ENCODE data around the gene NAP1L4.
"Not testable (repeated sequence)": the region's sequence is repeated elsewhere in the genome, so short reads cannot be mapped to it uniquely, and the experiment has no call there.

NAP1L4 gene

GRCh38 chr11:2942447-2942846, 49.7 kb downstream of the NAP1L4 start:
- no peak overlapping the region for H3K4me3 ChIP-seq (ENCODE audit: low read depth, low read length)
- TF ChIP-seq CTCF (IDR thresholded peaks at IDR 0.05; ENCODE audit: low read depth, low read length, missing control alignments): no peak
- no peak for DNase-seq (ENCODE audit: low read depth)
- in situ Hi-C loops (cut with HindIII; ENCODE audit: low sequenced_read_pairs): loop anchor here (5.0 kb wide), 1 partner anchor 50 kb away; the partner anchor contains the start of gene NAP1L4

GRCh38 chr11:2940921-2941821, 51.0 kb downstream of the NAP1L4 start:
- no peak for TF ChIP-seq CTCF (IDR thresholded peaks at IDR 0.05; ENCODE audit: low read depth, low read length, missing control alignments)
- no peak overlapping the region for H3K4me3 ChIP-seq (ENCODE audit: low read depth, low read length)
- DNase-seq (ENCODE audit: low read depth): no peak
- in situ Hi-C loops (cut with HindIII; ENCODE audit: low sequenced_read_pairs): loop anchor here (5.0 kb wide), 1 partner anchor 51 kb away; the partner anchor contains the start of gene NAP1L4

- in situ Hi-C loops (cut with HindIII; ENCODE audit: low sequenced_read_pairs): loop anchor here (5.0 kb wide), 1 partner anchor 52 kb away; the partner anchor contains the start of gene NAP1L4
- no peak for DNase-seq (ENCODE audit: low read depth)
- H3K4me3 ChIP-seq (ENCODE audit: low read depth, low read length): no peak overlapping the region
Measured at GRCh38 chr11:2940147-2940920, 51.8 kb downstream of the NAP1L4 start.

GRCh38 chr11:2938458-2939418, 53.4 kb downstream of the NAP1L4 start:
- H3K4me3 ChIP-seq (ENCODE audit: low read depth, low read length); in situ Hi-C loops (cut with HindIII; ENCODE audit: low sequenced_read_pairs); DNase-seq (ENCODE audit: low read depth): not testable (repeated sequence)

More at GRCh38 chr11:2940147-2940920, 51.8 kb downstream of the NAP1L4 start:
- no peak for TF ChIP-seq CTCF (IDR thresholded peaks at IDR 0.05; ENCODE audit: low read depth, low read length, missing control alignments)

GRCh38 chr11:2937641-2938457, 54.3 kb downstream of the NAP1L4 start:
- H3K4me3 ChIP-seq (ENCODE audit: low read depth, low read length); in situ Hi-C loops (cut with HindIII; ENCODE audit: low sequenced_read_pairs); DNase-seq (ENCODE audit: low read depth): not testable (repeated sequence)

GRCh38 chr11:2934611-2935239, 57.4 kb downstream of the NAP1L4 start:
- no peak overlapping the region for H3K4me3 ChIP-seq (ENCODE audit: low read depth, low read length)
- in situ Hi-C loops (cut with HindIII; ENCODE audit: low sequenced_read_pairs): no loop called here
- no peak for DNase-seq (ENCODE audit: low read depth)
- TF ChIP-seq CTCF (IDR thresholded peaks at IDR 0.05; ENCODE audit: low read depth, low read length, missing control alignments): no peak
